ENCODE measurements around the gene SAMD1. TPM values are rescaled to one million over a fixed set of nuclear protein-coding genes. Genes with fewer than 3 reads are reported as not detected.
A peak's percentile ranks its signal among the peaks of the same experiment; 100 is the strongest.

The SAMD1 gene
- total and polyA plus RNA-seq, 9 of the 15 experiments (the other 6 are each of a cell fraction or from before 2014, with no cell fraction given), result 2.9 to 96.0 (median 43.5) TPM

GRCh38 chr19:14115756-14116155, 25.2 kb upstream of the SAMD1 start:
- TF ChIP-seq MTF1 (CRISPR knock-in tag; IDR thresholded peaks at IDR 0.05; ENCODE audit: borderline replicate concordance), result no peak
- TF ChIP-seq STAT6 (CRISPR knock-in tag; IDR thresholded peaks at IDR 0.05), result no peak
- TF ChIP-seq ZNF77 (CRISPR knock-in tag; IDR thresholded peaks at IDR 0.05), result no peak
- TF ChIP-seq CREBBP (IDR thresholded peaks at IDR 0.05; ENCODE audit: low read depth, low read length), result no peak
- BruUV-seq (replicated peaks), result no TSS peak
- Histone ChIP-seq H3K4me1 (replicated peaks in 1 of 2; ENCODE audit: control insufficient read depth in 2 of 2, insufficient read depth in 2 of 2, low read length in 2 of 2) (peaks cover 47 to 68% of the 10 kb centered on the region in 2 experiments; a peak in 4 of 5 replicates), H3K9ac (ENCODE audit: insufficient read depth in 1 of 2, low read depth in 2 of 2, low read length in 2 of 2) (peak overlapping the region; percentile 52 to 92; a peak in 2 of 4 replicates), H4K20me1 (replicated peaks; ENCODE audit: control insufficient read depth, insufficient read depth, low read length) (no peaks in the 10 kb centered on the region), H3K27ac (ENCODE audit: extremely low read depth, low read depth, low read length) (no peak overlapping the region), H3K79me2 (ENCODE audit: control insufficient read depth, insufficient read depth, low read length) (peaks cover 24% of the 10 kb centered on the region), H3K9me3 (replicated peaks; ENCODE audit: control insufficient read depth, insufficient read depth, low read depth, low read length) (no peaks in the 10 kb centered on the region), H3K27me3 (ENCODE audit: control insufficient read depth in 2 of 2, insufficient read depth in 2 of 2, low read length in 2 of 2) (no peaks in the 10 kb centered on the region), H3K4me3 (no peak overlapping the region), H3K9me1 (ENCODE audit: control insufficient read depth, insufficient read depth, low read length) (peaks cover 4% of the 10 kb centered on the region), H3K4me2 (ENCODE audit: insufficient read depth, low read length) (0 out of 2 replicates have a peak overlapping the region, but pooled peaks have one; percentile 95), H2AFZ (ENCODE audit: low read depth, low read length) (no peak overlapping the region), H3K36me3 (ENCODE audit: control insufficient read depth, insufficient read depth, low read length) (peaks cover 13% of the 10 kb centered on the region; the same call in 2 of the 3 replicates)
- no peak for ATAC-seq
- POLR2A ChIA-PET, result interaction anchor here (0.6 to 2.0 kb wide), 2 partner anchors 21 to 33 kb away, joined by 5 to 8 read pairs; no protein-coding TSS in a partner anchor
- no peak for FAIRE-seq
- 47% methylated on average over 5 of the region's 5 CpGs for WGBS (ENCODE audit: insufficient coverage, low coverage, missing lambda C conversion rate)
- intact Hi-C loops (cut with micrococcal nuclease) (no loop called here), in situ Hi-C loops (cut with MboI) (no loop called here)
- no peak for DNase-seq (ENCODE audit: extremely low read depth in 1 of 4, low spot score in 3 of 4)
- CTCF ChIA-PET (ENCODE audit: low intra/inter-chr PET ratio), result interaction anchor here (1.0 to 2.8 kb wide), 2 partner anchors 43 to 236 kb away, joined by 3 to 12 read pairs; no protein-coding TSS in a partner anchor
